H1 (cell line): ENCODE data around the gene NXN. TPM values are rescaled to one million over a fixed set of nuclear protein-coding genes. Genes with fewer than 3 reads are reported as not detected.

ENCODE experiments used
- CHD7 ChIP-seq: fragments of 300-600 bp; sonication (generic); IDR thresholded peaks from 2 replicates; pipeline ENCODE4 v1.7.1; 2012; ENCODE audit warnings: low read length, moderate library complexity, mild to moderate bottlenecking, inconsistent platforms; ENCODE audit not compliant: insufficient replicate concordance
- polyA plus RNA-seq, 7 experiments: library from polyadenylated mRNA; depleted of rRNA in 3 of 7; stranded (reverse) in 5 of 7; unstranded in 2 of 7; fragments of >200 nt in 5 of 7; fragments of 200-250 nt in 2 of 7; gene quantifications; 1 replicate in 5 of 7; 2 replicates in 1 of 7; 4 replicates in 1 of 7; pipeline versions ENCODE4 v1.2.1 to v1.2.3, GENCODE V29; 2011 to 2013; ENCODE audit warnings: missing spikeins in 2 of 7, mixed read lengths in 2 of 7
- total RNA-seq: library from RNA; stranded (reverse); fragmentation: NEBNext Ultra II Directional; extraction: Animal tissue kit (Norgen Biotek cat#: 25700); gene quantifications from 2 replicates; pipeline ENCODE4 v1.2.1, GENCODE V29; 2021

The NXN gene
- total and polyA plus RNA-seq, 2 of the 8 experiments (the other 6 are each of a cell fraction or from before 2014, with no cell fraction given): 94.1 to 107 TPM

GRCh38 chr17:1019451-1019850, 39.9 kb upstream of the NXN start (continued):
- TF ChIP-seq CHD7: no peak
- TF ChIP-seq, all 59 proteins: peak for 0
